Heart right ventricle (tissue), 16 donors: ENCODE measurements around the gene CELSR3. TPM values are rescaled to one million over a fixed set of nuclear protein-coding genes. Genes with fewer than 3 reads are reported as not detected.
A peak's percentile ranks its signal among the peaks of the same experiment; 100 is the strongest.

ENCODE experiments used
- ATAC-seq, 8 donors: fragments of 200-7000 bp; cut with Tn5 transposase; one replicate each; pipeline ENCODE4 v1.9.1; 2020; ENCODE audit warnings: mild to moderate bottlenecking in 8 of 8, moderate library complexity in 8 of 8, moderate number of reproducible peaks in 1 of 8
- DNase-seq, 2 donors: peaks; one replicate each; pipeline ENCODE4 v3.0.0-alpha.2; 2020
- H3K27ac ChIP-seq, 10 donors: fragments of 200-600 bp; sonication (generic) in 2 of 10; one replicate each; pipeline versions ENCODE4 v1.5.0 to v1.8.0; 2020 to 2022; ENCODE audit warnings: mild to moderate bottlenecking in 3 of 10
- H3K27me3 ChIP-seq, 7 donors: fragments of 200-600 bp; one replicate each; pipeline ENCODE4 v1.8.0; 2021 to 2022; ENCODE audit warnings: mild to moderate bottlenecking in 2 of 7
- H3K36me3 ChIP-seq, 9 donors: fragments of 200-600 bp; sonication (generic) in 1 of 9; one replicate each; pipeline versions ENCODE4 v1.5.0 to v1.8.0; 2020 to 2022; ENCODE audit warnings: mild to moderate bottlenecking in 2 of 9
- H3K4me1 ChIP-seq, 9 donors: fragments of 200-600 bp; sonication (generic) in 1 of 9; one replicate each; pipeline versions ENCODE4 v1.5.0 to v1.8.0; 2020 to 2022; ENCODE audit warnings: mild to moderate bottlenecking in 4 of 9
- H3K4me3 ChIP-seq, 10 donors: fragments of 200-600 bp; sonication (generic) in 2 of 10; one replicate each; pipeline versions ENCODE4 v1.5.0 to v1.8.0; 2020 to 2022; ENCODE audit warnings: mild to moderate bottlenecking in 7 of 10, moderate library complexity in 2 of 10
- H3K9me3 ChIP-seq, 11 donors: fragments of 200-600 bp in 10 of 11; sonication (generic) in 2 of 11; one replicate each; pipeline versions ENCODE4 v1.5.0 to v1.8.0; 2013 to 2022; ENCODE audit warnings: mild to moderate bottlenecking in 2 of 11, control low read depth in 1 of 11, moderate library complexity in 1 of 11
- WGBS, 2 donors: extraction: QIAGEN DNeasy Blood & Tissue Kit; methylation state at CpG; one replicate each; pipeline ENCODE4 v1.1.7; 2013; ENCODE audit warnings: inconsistent platforms in 1 of 2; 5-methylcytosine and 5-hydroxymethylcytosine counted together
- intact Hi-C, 10 donors: fragments of 100-400 bp; cut with DNase I; formaldehyde crosslinking; loops; one replicate each; pipeline versions ENCODE4 v1.11.1 to v1.14.2; 2022
- long read RNA-seq, 3 donors: library from polyadenylated mRNA; unstranded; transcript quantifications; one replicate each; pipeline ENCODE4 v2.0.0, GENCODE V29; 2020 to 2021
- polyA plus RNA-seq, 2 donors: library from polyadenylated mRNA; stranded (reverse); fragments of 200-250 nt; gene quantifications; one replicate each; pipeline ENCODE4 v1.2.3, GENCODE V29; 2013
- total RNA-seq, 10 donors: library from RNA; stranded (reverse); fragmentation: NEBNext Ultra II Directional in 3 of 10; extraction: Animal tissue kit (Norgen Biotek cat#: 25700) in 3 of 10; gene quantifications; one replicate each; pipeline versions ENCODE4 v1.2.1 to v1.2.4, GENCODE V29; 2021 to 2023
- TF ChIP-seq, protein P1 (sequence below), 9 donors: fragments of 200-600 bp; sonication (generic) in 2 of 9; IDR thresholded peaks; one replicate each; pipeline versions ENCODE4 v1.5.0 to v1.8.0; 2021 to 2022; ENCODE audit warnings: antibody characterized with exemption in 9 of 9, mild to moderate bottlenecking in 5 of 9, moderate library complexity in 1 of 9
- donor health status: Arrhythmogenic right ventricular cardiomyopathy.
- donor health status: ischemic (EF 13 %, LVEDD 7.1; RV severe dilation, severe dysfunction).
- donor health status: healthy with polysubstance abuse.
- donor health status: DM: no; HTN: yes; CAD: no.
- donor health status: DM: no; HTN: no; CAD: no.
- donor health status: ischemic (EF 25% LVEDD 6.9; RV normal size, moderate dysfunction).
- donor health status: ischemic (EF 25% LVEDD 5.7; RV mildly dilated, moderate dysfunction).
- donor health status: healthy.
- donor health status: DM: yes; HTN: yes; CAD: no.
- donor health status: Ischemic cardiomyopathy.
- donor health status: ischemic (EF 35%, LVEDD 5.7; RV mildly dilated, moderate dysfunction).
- donor health status: nonischemic (EF 11% LVEDD 7.7; RV severe dilation, severe dysfunction).
- donor health status: DM: yes; HTN: yes; CAD: no.
- donor health status: PGD.
- donor health status: ischemic (EF 29% LVEDD 5.4; RV normal size, mild dysfunction).
- donor health status: nonischemic (EF 23%, LVEDD 6.1; RV moderate dilation, normal function).

CELSR3 gene
- total RNA-seq (under 1 TPM; 0.10 to 0.44 (median 0.17) TPM), polyA plus RNA-seq (under 1 TPM; 0.10 to 0.44 TPM)
- long read RNA-seq, donor 1, partial matches to known transcripts, result 0 of 1 reads
- long read RNA-seq, donor 1, other reads (novel, unspliced or antisense), result 1 of 1 reads
- long read RNA-seq, donor 2, result 0 reads
- long read RNA-seq, donor 3, partial matches to known transcripts, result 1 of 1 reads
- long read RNA-seq, donor 3, other reads (novel, unspliced or antisense), result 0 of 1 reads

DNA sequence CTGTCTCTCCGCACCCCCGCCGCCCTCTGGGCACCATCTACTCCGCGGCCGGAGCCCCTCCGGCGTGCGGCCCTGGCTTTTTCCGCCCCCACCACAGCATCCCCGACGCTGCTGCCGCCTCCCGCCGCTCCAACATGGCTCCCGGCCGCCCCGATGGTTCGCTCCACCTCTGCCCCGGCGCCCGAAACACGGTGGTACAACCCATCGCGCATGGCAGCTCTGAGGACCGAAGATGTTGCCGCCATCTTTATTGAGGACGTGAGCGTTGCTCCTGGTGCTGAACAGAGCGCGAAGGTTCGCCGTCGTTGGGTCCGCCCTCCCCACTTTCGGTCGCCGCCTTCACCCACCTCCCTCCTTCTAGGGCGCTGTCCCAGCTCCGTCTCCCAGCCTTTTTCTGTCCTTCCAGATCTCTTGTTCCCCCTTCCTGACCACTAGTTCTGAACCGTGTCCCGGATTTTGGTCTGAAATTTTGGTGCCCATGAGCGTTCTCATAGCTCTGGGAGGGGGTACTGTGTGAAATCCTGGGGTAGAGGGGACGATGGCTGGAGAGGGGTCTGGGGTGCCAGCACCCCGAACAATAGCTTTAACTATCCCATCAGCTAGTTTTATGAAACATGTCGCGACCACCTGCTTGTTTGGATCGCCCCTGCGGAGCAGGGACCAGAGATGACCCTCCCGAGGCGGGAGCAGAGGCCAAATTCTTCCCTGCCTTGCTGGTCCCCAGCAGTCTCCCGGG is at the start of gene CELSR3:
Gene CELSR3, minus strand, starts transcription at position 134 of the 736 bp plus-strand sequence. CDS start 252 bp downstream, outside the sequence.
- H3K36me3 ChIP-seq, result peaks cover 0 to 14% (median 0%) of the 10 kb centered on the region in 9 donors
- 0 to 1% methylated on average over 51 to 52 of the region's 52 CpGs for WGBS, 2 donors
- H3K4me1 ChIP-seq, result peaks cover 4 to 32% (median 23%) of the 10 kb centered on the region in 9 donors
- H3K9me3 ChIP-seq, result no peaks in the 10 kb centered on the region
- DNase-seq (peak; percentile 44 to 71), ATAC-seq (peak in 7 of 8 donors; percentile 9 to 77 (median 66))
- peaks cover 0 to 45% (median 14%) of the 10 kb centered on the region in 7 donors for H3K27me3 ChIP-seq
- peak within 1 kb of the TSS in 8 of 10 donors; percentile 52 to 90 (median 79) for H3K27ac ChIP-seq
- peak within 1 kb of the TSS; percentile 28 to 70 (median 58) for H3K4me3 ChIP-seq
- intact Hi-C loops, result no loop called here
- TF ChIP-seq, protein P1, sequence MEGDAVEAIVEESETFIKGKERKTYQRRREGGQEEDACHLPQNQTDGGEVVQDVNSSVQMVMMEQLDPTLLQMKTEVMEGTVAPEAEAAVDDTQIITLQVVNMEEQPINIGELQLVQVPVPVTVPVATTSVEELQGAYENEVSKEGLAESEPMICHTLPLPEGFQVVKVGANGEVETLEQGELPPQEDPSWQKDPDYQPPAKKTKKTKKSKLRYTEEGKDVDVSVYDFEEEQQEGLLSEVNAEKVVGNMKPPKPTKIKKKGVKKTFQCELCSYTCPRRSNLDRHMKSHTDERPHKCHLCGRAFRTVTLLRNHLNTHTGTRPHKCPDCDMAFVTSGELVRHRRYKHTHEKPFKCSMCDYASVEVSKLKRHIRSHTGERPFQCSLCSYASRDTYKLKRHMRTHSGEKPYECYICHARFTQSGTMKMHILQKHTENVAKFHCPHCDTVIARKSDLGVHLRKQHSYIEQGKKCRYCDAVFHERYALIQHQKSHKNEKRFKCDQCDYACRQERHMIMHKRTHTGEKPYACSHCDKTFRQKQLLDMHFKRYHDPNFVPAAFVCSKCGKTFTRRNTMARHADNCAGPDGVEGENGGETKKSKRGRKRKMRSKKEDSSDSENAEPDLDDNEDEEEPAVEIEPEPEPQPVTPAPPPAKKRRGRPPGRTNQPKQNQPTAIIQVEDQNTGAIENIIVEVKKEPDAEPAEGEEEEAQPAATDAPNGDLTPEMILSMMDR (IDR thresholded peaks at IDR 0.05), result no peak

DNA sequence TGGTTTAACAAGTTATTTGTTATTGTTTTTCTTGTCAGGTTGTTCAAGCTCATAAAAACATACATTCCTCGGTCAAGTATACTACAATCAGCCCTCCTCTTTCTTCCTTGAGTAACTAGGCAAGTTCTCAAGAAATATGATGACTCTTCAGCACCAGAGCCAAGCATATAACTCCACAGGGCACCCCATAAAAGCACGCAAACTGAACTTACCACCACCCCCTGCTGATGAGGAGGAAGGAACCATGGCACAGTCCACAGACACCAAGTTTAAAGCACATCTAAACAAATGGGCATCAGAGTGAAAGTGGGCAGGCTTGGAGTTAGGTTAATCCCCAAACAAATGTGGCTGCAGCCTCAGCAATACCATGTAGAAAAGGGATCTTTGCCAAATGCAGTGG is 49.0 kb upstream of the CELSR3 start:
- no peaks in the 10 kb centered on the region for H3K9me3 ChIP-seq
- TF ChIP-seq, protein P1 (IDR thresholded peaks at IDR 0.05), result no peak
- 90 to 93% methylated on average over 2 of the region's 2 CpGs for WGBS, 2 donors
- peaks cover 0 to 85% (median 13%) of the 10 kb centered on the region in 9 donors for H3K36me3 ChIP-seq
- DNase-seq (no peak), ATAC-seq (no peak)
- H3K4me3 ChIP-seq, result no peak overlapping the region
- H3K4me1 ChIP-seq, result peaks cover 4 to 86% (median 59%) of the 10 kb centered on the region in 9 donors
- intact Hi-C loops, result no loop called here
- no peaks in the 10 kb centered on the region for H3K27me3 ChIP-seq
- no peak overlapping the region for H3K27ac ChIP-seq

DNA sequence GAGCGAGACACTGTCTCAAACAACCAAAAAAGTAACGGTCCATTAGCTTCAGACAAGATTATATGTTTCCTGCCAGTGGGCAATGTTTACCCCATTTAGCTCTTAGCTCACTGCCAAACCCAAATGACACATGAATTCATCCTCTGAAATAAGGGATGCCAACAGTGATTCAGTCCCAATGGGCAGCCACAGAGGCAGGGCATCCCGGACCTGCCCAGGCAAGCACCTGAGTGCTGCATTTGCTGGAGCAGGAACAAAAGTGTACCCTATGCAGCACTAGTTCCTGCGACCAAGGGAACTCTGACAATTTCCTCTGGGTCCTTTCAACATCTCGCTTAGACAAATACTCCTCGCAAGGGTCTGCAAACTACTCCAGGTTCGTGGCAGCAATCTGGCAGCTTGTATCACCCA is 46.4 kb upstream of the CELSR3 start:
- intact Hi-C loops, result no loop called here
- H3K9me3 ChIP-seq, result no peaks in the 10 kb centered on the region
- no peaks in the 10 kb centered on the region for H3K27me3 ChIP-seq
- H3K4me3 ChIP-seq, result no peak overlapping the region
- TF ChIP-seq, protein P1 (IDR thresholded peaks at IDR 0.05), result no peak
- H3K36me3 ChIP-seq, result peaks cover 0 to 95% (median 13%) of the 10 kb centered on the region in 9 donors
- DNase-seq (no peak), ATAC-seq (peak in 2 of 8 donors; percentile 22 to 25)
- 73 to 82% methylated on average over 7 of the region's 7 CpGs for WGBS, 2 donors
- H3K27ac ChIP-seq, result peak overlapping the region in 2 of 10 donors; percentile 2 to 26
- peaks cover 4 to 70% (median 45%) of the 10 kb centered on the region in 9 donors for H3K4me1 ChIP-seq

DNA sequence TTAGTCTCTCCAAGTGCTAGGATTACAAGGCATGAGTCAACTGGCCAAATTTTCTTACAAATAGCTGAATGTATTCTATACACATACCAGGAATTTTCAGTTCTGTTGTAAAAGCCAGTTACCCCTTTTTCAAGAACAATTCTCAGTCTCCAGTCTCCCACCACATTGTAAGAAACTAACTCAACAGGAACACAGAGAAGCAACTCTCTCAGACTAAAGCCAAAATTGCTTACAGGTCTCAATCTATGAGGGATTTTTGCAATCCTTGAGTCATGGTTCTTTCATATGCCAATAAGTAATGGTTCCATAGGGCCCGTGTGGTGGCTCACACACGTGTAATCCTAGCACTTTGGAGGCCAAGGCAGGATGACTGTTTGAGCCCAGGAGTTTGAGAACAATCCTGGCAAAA is 45.8 kb upstream of the CELSR3 start:
- Histone ChIP-seq H3K27ac (peak overlapping the region in 2 of 10 donors; percentile 2 to 26), H3K4me1 (peaks cover 3 to 70% (median 45%) of the 10 kb centered on the region in 9 donors), H3K4me3 (no peak overlapping the region), H3K27me3 (no peaks in the 10 kb centered on the region), H3K36me3 (peaks cover 0 to 90% (median 9%) of the 10 kb centered on the region in 9 donors), H3K9me3 (no peaks in the 10 kb centered on the region)
- TF ChIP-seq, protein P1 (IDR thresholded peaks at IDR 0.05), result no peak
- DNase-seq, result no peak
- ATAC-seq, result peak in 1 of 8 donors; percentile 46
- 50% methylated on average over 2 of the region's 2 CpGs for WGBS, 2 donors
- intact Hi-C loops, result no loop called here
